Measurements from ENCODE around the gene MORC3. TPM values are rescaled to one million over a fixed set of nuclear protein-coding genes. Genes with fewer than 3 reads are reported as not detected.
"Not testable (repeated sequence)": the region's sequence is repeated elsewhere in the genome, so short reads cannot be mapped to it uniquely, and the experiment has no call there.

The MORC3 gene
- total RNA-seq, 3 donors from 2014 or later (not counting 1 experiment from before 2014, with no cell fraction given), result 59.7 to 74.1 (median 64.8) TPM

DNA sequence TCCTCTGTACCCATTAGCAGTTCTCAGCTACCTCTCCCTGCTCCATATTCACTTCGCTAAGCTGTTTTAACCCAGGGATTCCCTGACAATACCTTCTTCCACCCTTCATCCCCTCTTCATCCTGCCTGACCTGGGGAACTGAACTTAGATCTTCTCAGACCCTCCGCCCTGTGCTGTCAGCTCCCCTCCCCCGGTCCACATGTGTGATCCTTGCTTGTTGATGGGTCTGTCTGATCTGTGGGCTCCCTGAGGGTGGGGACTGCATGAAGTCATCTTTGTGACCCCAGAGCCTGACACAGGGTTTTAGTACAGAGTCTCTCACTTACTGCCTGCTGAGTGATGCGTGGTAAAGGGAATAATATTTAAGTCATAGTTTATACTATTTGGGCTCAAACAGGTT lies 77.0 kb downstream of the MORC3 start:
- H3K4me1 Mint-ChIP-seq, result peaks cover 0 to 7% of the 10 kb centered on the region in 2 donors
- Histone ChIP-seq H3K27ac (ENCODE audit: low read length) (no peak overlapping the region), H3K27me3 (ENCODE audit: control insufficient read depth, insufficient read depth, low read length) (no peaks in the 10 kb centered on the region), H3K9me3 (ENCODE audit: control insufficient read depth, insufficient read depth, low read length) (no peaks in the 10 kb centered on the region), H3K4me3 (ENCODE audit: low read length) (no peak overlapping the region), H3K36me3 (ENCODE audit: control insufficient read depth, insufficient read depth, low read length) (peaks cover 2% of the 10 kb centered on the region), H3K4me1 (ENCODE audit: control insufficient read depth, insufficient read depth, low read length) (no peaks in the 10 kb centered on the region)
- H3K27me3 Mint-ChIP-seq (ENCODE audit: low read depth in 2 of 2), result no peaks in the 10 kb centered on the region
- H3K36me3 Mint-ChIP-seq, result no peaks in the 10 kb centered on the region
- TF ChIP-seq CTCF (IDR thresholded peaks at IDR 0.05), result no peak
- WGBS (ENCODE audit: insufficient coverage), result over 99% methylated on average over 4 of the region's 4 CpGs
- H3K9me3 Mint-ChIP-seq, result no peaks in the 10 kb centered on the region
- no peak overlapping the region for H3K4me3 Mint-ChIP-seq
- no peak for DNase-seq
- intact Hi-C loops (cut with micrococcal nuclease), result no loop called here
- H3K27ac Mint-ChIP-seq, result peak overlapping the region in 1 of 2 donors; percentile 23
- ATAC-seq, result no peak

GRCh38 chr21:36397606-36398005 lies 77.6 kb downstream of the MORC3 start:
- H3K27ac ChIP-seq (ENCODE audit: low read length), result no peak overlapping the region
- WGBS (ENCODE audit: insufficient coverage), result 78% methylated on average over 3 of the region's 5 CpGs
- intact Hi-C loops (cut with micrococcal nuclease), result no loop called here
- H3K4me1 Mint-ChIP-seq, result peaks cover 0 to 11% of the 10 kb centered on the region in 2 donors
- no peak overlapping the region for H3K4me3 Mint-ChIP-seq
- no peaks in the 10 kb centered on the region for H3K36me3 Mint-ChIP-seq
- no peaks in the 10 kb centered on the region for H3K4me1 ChIP-seq (ENCODE audit: control insufficient read depth, insufficient read depth, low read length)
- no peak overlapping the region for H3K27ac Mint-ChIP-seq
- no peaks in the 10 kb centered on the region for H3K27me3 Mint-ChIP-seq (ENCODE audit: low read depth in 2 of 2)
- H3K36me3 ChIP-seq (ENCODE audit: control insufficient read depth, insufficient read depth, low read length), result peaks cover 3% of the 10 kb centered on the region
- ATAC-seq (no peak), DNase-seq (no peak)
- no peak for TF ChIP-seq CTCF (IDR thresholded peaks at IDR 0.05)
- no peaks in the 10 kb centered on the region for H3K9me3 Mint-ChIP-seq
- H3K4me3 ChIP-seq (ENCODE audit: low read length), result no peak overlapping the region
- no peaks in the 10 kb centered on the region for H3K9me3 ChIP-seq (ENCODE audit: control insufficient read depth, insufficient read depth, low read length)
- H3K27me3 ChIP-seq (ENCODE audit: control insufficient read depth, insufficient read depth, low read length), result no peaks in the 10 kb centered on the region

DNA sequence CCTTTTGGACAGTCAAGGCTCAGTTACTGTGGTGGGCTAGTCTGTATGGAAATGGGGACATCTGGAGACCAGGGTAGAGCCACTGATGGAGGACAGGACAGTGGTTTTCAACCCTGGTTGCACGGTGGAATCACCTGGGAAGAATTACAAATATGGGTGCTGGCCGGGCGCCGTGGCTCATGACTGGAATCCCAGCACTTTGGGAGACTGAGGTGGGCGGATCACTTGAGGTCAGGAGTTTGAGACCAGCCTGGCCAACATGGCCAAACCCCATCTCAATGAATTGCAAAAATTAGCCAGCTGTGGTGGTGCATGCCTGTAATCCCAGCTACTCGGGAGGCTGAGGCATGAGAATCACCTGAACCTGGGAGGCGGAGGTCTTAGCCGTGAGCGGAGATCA lies 79.7 kb downstream of the MORC3 start:
- H3K27ac Mint-ChIP-seq; H3K9me3 Mint-ChIP-seq; H3K36me3 ChIP-seq (ENCODE audit: control insufficient read depth, insufficient read depth, low read length): not testable (repeated sequence)

DNA sequence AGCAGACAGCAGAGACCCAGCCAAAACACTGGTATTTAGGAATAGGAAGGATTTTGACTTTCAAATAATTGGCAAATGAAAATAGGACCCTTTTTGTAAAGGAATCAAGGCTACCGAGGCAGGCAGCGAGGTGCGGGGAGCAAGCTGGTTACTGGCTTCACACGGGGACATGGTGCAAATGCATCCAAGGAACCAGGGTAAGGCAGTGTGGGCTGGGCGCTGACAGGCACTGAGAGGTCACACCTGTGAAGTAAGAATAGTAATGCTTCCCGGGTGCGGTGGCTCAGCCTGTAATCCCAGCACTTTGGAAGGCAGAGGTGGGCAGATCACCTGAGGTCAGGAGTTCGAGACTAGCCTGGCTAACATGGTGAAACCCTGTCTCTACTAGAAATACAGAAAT lies 80.7 kb downstream of the MORC3 start:
- Histone ChIP-seq H3K36me3 (ENCODE audit: control insufficient read depth, insufficient read depth, low read length) (peaks cover 4% of the 10 kb centered on the region), H3K27me3 (ENCODE audit: control insufficient read depth, insufficient read depth, low read length) (no peaks in the 10 kb centered on the region), H3K27ac (ENCODE audit: low read length) (no peak overlapping the region), H3K4me3 (ENCODE audit: low read length) (no peak overlapping the region), H3K9me3 (ENCODE audit: control insufficient read depth, insufficient read depth, low read length) (no peaks in the 10 kb centered on the region), H3K4me1 (ENCODE audit: control insufficient read depth, insufficient read depth, low read length) (peaks cover 7% of the 10 kb centered on the region)
- Mint-ChIP-seq H3K27ac (no peak overlapping the region), H3K9me3 (no peaks in the 10 kb centered on the region), H3K4me3 (no peak overlapping the region), H3K4me1 (peaks cover 6 to 19% of the 10 kb centered on the region in 2 donors), H3K27me3 (ENCODE audit: low read depth in 2 of 2) (no peaks in the 10 kb centered on the region), H3K36me3 (no peaks in the 10 kb centered on the region)
- 97% methylated on average over 8 of the region's 8 CpGs for WGBS (ENCODE audit: insufficient coverage)
- no peak for ATAC-seq
- TF ChIP-seq CTCF (IDR thresholded peaks at IDR 0.05), result no peak
- no peak for DNase-seq
- intact Hi-C loops (cut with micrococcal nuclease), result no loop called here

More for the DNA sequence above, 79.7 kb downstream of the MORC3 start:
- ATAC-seq; H3K27me3 Mint-ChIP-seq (ENCODE audit: low read depth in 2 of 2); H3K4me1 ChIP-seq (ENCODE audit: control insufficient read depth, insufficient read depth, low read length); H3K4me3 ChIP-seq (ENCODE audit: low read length); H3K4me3 Mint-ChIP-seq; H3K27me3 ChIP-seq (ENCODE audit: control insufficient read depth, insufficient read depth, low read length); intact Hi-C loops (cut with micrococcal nuclease); DNase-seq; H3K36me3 Mint-ChIP-seq; H3K9me3 ChIP-seq (ENCODE audit: control insufficient read depth, insufficient read depth, low read length); H3K27ac ChIP-seq (ENCODE audit: low read length): not testable (repeated sequence)
- H3K4me1 Mint-ChIP-seq, result peaks cover 6 to 19% of the 10 kb centered on the region in 2 donors
- 97% methylated on average over 9 of the region's 9 CpGs for WGBS (ENCODE audit: insufficient coverage)

Data from natural killer cell (primary cell).